Measurements from ENCODE around the gene USP49. TPM values are rescaled to one million over a fixed set of nuclear protein-coding genes. Genes with fewer than 3 reads are reported as not detected.

Gene USP49
- total RNA-seq, 2 experiments from 2014 or later: 1.3 TPM

DNA sequence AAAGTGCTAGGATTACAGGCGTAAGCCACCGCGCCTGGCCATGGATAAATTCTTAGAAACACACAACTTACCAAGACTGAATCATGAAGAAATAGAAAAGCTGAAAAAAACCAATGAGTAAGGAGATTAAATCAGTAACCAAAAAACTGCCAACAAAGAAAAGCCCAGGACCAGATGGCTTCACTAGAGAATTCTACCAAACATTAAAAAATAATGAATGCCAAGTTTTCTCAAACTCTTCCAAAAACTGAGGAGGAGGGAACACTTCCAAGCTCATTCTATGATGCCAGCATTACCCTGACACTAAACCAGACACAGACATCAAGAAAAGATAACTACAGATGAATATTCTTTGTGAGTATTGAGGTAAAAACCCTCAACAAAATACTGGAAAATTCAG lies 44.3 kb downstream of the USP49 start:
- DNase-seq: no peak
- TF ChIP-seq, protein P1, sequence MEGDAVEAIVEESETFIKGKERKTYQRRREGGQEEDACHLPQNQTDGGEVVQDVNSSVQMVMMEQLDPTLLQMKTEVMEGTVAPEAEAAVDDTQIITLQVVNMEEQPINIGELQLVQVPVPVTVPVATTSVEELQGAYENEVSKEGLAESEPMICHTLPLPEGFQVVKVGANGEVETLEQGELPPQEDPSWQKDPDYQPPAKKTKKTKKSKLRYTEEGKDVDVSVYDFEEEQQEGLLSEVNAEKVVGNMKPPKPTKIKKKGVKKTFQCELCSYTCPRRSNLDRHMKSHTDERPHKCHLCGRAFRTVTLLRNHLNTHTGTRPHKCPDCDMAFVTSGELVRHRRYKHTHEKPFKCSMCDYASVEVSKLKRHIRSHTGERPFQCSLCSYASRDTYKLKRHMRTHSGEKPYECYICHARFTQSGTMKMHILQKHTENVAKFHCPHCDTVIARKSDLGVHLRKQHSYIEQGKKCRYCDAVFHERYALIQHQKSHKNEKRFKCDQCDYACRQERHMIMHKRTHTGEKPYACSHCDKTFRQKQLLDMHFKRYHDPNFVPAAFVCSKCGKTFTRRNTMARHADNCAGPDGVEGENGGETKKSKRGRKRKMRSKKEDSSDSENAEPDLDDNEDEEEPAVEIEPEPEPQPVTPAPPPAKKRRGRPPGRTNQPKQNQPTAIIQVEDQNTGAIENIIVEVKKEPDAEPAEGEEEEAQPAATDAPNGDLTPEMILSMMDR (IDR thresholded peaks at IDR 0.05): no peak
- peaks cover 6% of the 10 kb centered on the region for H3K4me1 Mint-ChIP-seq (ENCODE audit: low read depth)
- ChIA-PET POLR2A (interaction anchor here (0.6 to 0.7 kb wide), 2 partner anchors 63 to 315 kb away, joined by 3 read pairs; partner anchors contain the start of gene TOMM6), CTCF (no interaction called here)
- no peaks in the 10 kb centered on the region for H3K27me3 Mint-ChIP-seq
- ATAC-seq (ENCODE audit: poor library complexity): no peak
- H3K9me3 ChIP-seq (ENCODE audit: control insufficient read depth in 1 of 2, insufficient read depth in 1 of 2, low read length in 2 of 2): no peaks in the 10 kb centered on the region
- no peaks in the 10 kb centered on the region for H3K9me3 Mint-ChIP-seq
- H3K27me3 ChIP-seq (ENCODE audit: control insufficient read depth in 1 of 2, insufficient read depth in 2 of 2, low read length in 2 of 2): no peaks in the 10 kb centered on the region
- no peaks in the 10 kb centered on the region for H3K36me3 ChIP-seq (ENCODE audit: insufficient read depth, low read length)
- H3K4me3 ChIP-seq (ENCODE audit: low read length): no peak overlapping the region
- no peak overlapping the region for H3K4me3 Mint-ChIP-seq
- intact Hi-C loops (cut with DNase I, micrococcal nuclease): no loop called here
- no peak overlapping the region for H3K27ac Mint-ChIP-seq
- no peaks in the 10 kb centered on the region for H3K4me1 ChIP-seq (ENCODE audit: insufficient read depth, low read length)
- no peaks in the 10 kb centered on the region for H3K36me3 Mint-ChIP-seq (ENCODE audit: low read depth)
- H3K27ac ChIP-seq (ENCODE audit: low read depth in 1 of 2, low read length in 2 of 2): no peak overlapping the region

DNA sequence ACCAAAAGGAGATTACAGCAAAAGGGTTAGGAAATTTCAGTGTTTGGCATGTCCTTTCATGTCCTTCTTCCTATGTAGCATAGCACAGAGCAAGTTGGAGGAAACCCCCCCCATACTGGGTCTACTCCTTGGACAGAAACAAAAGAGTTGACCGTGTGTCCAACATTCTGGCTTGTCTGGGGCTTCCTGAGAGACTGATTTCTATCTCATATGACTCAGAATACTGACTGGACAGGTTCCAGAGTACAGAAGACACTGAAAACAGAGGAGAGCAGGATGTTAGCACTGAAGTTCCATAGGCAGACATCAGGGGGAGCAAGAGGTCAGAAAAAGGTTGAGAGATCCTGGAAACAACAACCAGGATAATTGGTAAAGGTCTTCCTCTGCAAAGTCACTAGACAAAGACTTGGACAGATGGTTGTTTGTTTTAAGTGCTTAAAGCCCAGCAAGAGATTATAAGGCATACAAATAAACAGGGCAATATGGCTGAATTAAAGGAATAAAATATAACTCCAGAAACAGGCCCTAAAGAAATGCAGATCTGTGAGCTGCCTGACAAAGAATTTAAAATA lies 48.4 kb downstream of the USP49 start:
- Mint-ChIP-seq H3K36me3 (ENCODE audit: low read depth) (no peaks in the 10 kb centered on the region), H3K4me3 (no peak overlapping the region), H3K27ac (no peak overlapping the region)

GRCh38 chr6:41843178-41843577 lies 52.0 kb downstream of the USP49 start:
- POLR2A ChIA-PET: no interaction called here
- H3K27ac Mint-ChIP-seq: no peak overlapping the region
- H3K4me3 Mint-ChIP-seq: no peak overlapping the region
- DNase-seq: no peak
- Histone ChIP-seq H3K4me1 (ENCODE audit: insufficient read depth, low read length) (no peaks in the 10 kb centered on the region), H3K36me3 (ENCODE audit: insufficient read depth, low read length) (no peaks in the 10 kb centered on the region), H3K4me3 (ENCODE audit: low read length) (no peak overlapping the region), H3K27me3 (ENCODE audit: control insufficient read depth in 1 of 2, insufficient read depth in 2 of 2, low read length in 2 of 2) (no peaks in the 10 kb centered on the region), H3K9me3 (ENCODE audit: control insufficient read depth in 1 of 2, insufficient read depth in 1 of 2, low read length in 2 of 2) (no peaks in the 10 kb centered on the region), H3K27ac (ENCODE audit: low read depth in 1 of 2, low read length in 2 of 2) (no peak overlapping the region)
- no peaks in the 10 kb centered on the region for H3K27me3 Mint-ChIP-seq
- intact Hi-C loops (cut with DNase I, micrococcal nuclease): no loop called here
- H3K4me1 Mint-ChIP-seq (ENCODE audit: low read depth): peaks cover 6% of the 10 kb centered on the region
- no peak for ATAC-seq (ENCODE audit: poor library complexity)
- H3K36me3 Mint-ChIP-seq (ENCODE audit: low read depth): no peaks in the 10 kb centered on the region
- CTCF ChIA-PET: no interaction called here
- TF ChIP-seq, protein P1 (IDR thresholded peaks at IDR 0.05): no peak
- no peaks in the 10 kb centered on the region for H3K9me3 Mint-ChIP-seq

More for the DNA sequence above, 48.4 kb downstream of the USP49 start:
- Mint-ChIP-seq H3K4me1 (ENCODE audit: low read depth) (peaks cover 6% of the 10 kb centered on the region), H3K27me3 (no peaks in the 10 kb centered on the region), H3K9me3 (no peaks in the 10 kb centered on the region)
- Histone ChIP-seq H3K4me3 (ENCODE audit: low read length) (no peak overlapping the region), H3K27me3 (ENCODE audit: control insufficient read depth in 1 of 2, insufficient read depth in 2 of 2, low read length in 2 of 2) (no peaks in the 10 kb centered on the region), H3K4me1 (ENCODE audit: insufficient read depth, low read length) (no peaks in the 10 kb centered on the region), H3K27ac (ENCODE audit: low read depth in 1 of 2, low read length in 2 of 2) (no peak overlapping the region), H3K9me3 (ENCODE audit: control insufficient read depth in 1 of 2, insufficient read depth in 1 of 2, low read length in 2 of 2) (no peaks in the 10 kb centered on the region), H3K36me3 (ENCODE audit: insufficient read depth, low read length) (no peaks in the 10 kb centered on the region)
- POLR2A ChIA-PET: no interaction called here
- intact Hi-C loops (cut with DNase I, micrococcal nuclease): loop anchor here (1.0 to 5.0 kb wide), 6 partner anchors 91 to 368 kb away; no protein-coding TSS in a partner anchor
- CTCF ChIA-PET: interaction anchor here (0.6 to 2.9 kb wide), 4 partner anchors 50 to 199 kb away, joined by 3 to 9 read pairs (median 4); no protein-coding TSS in a partner anchor
- TF ChIP-seq, protein P1 (IDR thresholded peaks at IDR 0.05): peak; percentile 91
- ATAC-seq (ENCODE audit: poor library complexity) (peak; percentile 78), DNase-seq (peak; percentile 18 to 77 (median 37))

All from CD4-positive, alpha-beta T cell (primary cell).